Neural cell (in vitro differentiated cells): Measurements from ENCODE around the gene OGDH.

ENCODE experiments used
- EP300 ChIP-seq: fragments of 450-650 bp; conservative IDR thresholded peaks from 2 replicates; pipeline ENCODE4 v1.6.1; 2014; ENCODE audit warnings: antibody characterized with exemption, mild to moderate bottlenecking, moderate library complexity; ENCODE audit not compliant: poor library complexity, severe bottlenecking
- EZH2 ChIP-seq: fragments of 200-600, 300-800 bp; shearing (Covaris generic), sonication (generic); IDR thresholded peaks from 2 replicates; pipeline ENCODE4 v1.6.1; 2014; ENCODE audit warnings: antibody characterized with exemption, low read length, borderline replicate concordance, mild to moderate bottlenecking; ENCODE audit not compliant: insufficient read depth, poor library complexity, severe bottlenecking
- POLR2AphosphoS5 ChIP-seq: IDR thresholded peaks from 2 replicates; pipeline ENCODE4 v1.6.1; 2012
- RAD21 ChIP-seq: fragments of 450-650 bp; conservative IDR thresholded peaks from 2 replicates; pipeline ENCODE4 v1.6.1; 2014; ENCODE audit warnings: antibody characterized with exemption, mild to moderate bottlenecking, moderate library complexity
- SMC3 ChIP-seq: fragments of 450-650 bp; conservative IDR thresholded peaks from 2 replicates; pipeline ENCODE4 v1.6.1; 2014; ENCODE audit warnings: antibody characterized with exemption, mild to moderate bottlenecking, moderate library complexity; ENCODE audit not compliant: poor library complexity
- TAF1 ChIP-seq: IDR thresholded peaks from 2 replicates; pipeline ENCODE4 v1.6.1; 2012; ENCODE audit warnings: low read depth
- TF ChIP-seq, protein P1 (sequence below): fragments of 450-650 bp; IDR thresholded peaks from 2 replicates; pipeline ENCODE4 v1.5.1; 2014; ENCODE audit warnings: antibody characterized with exemption, mild to moderate bottlenecking, moderate library complexity; ENCODE audit not compliant: poor library complexity, severe bottlenecking
- TF ChIP-seq, protein P2 (sequence below): IDR thresholded peaks from 2 replicates; pipeline ENCODE4 v1.6.1; 2012; ENCODE audit warnings: borderline replicate concordance

GRCh38 chr7:44706788-44707557 is 100.5 kb downstream of the OGDH start:
- TF ChIP-seq EP300 = no peak
- TF ChIP-seq SMC3 = no peak
- TF ChIP-seq, protein P1, sequence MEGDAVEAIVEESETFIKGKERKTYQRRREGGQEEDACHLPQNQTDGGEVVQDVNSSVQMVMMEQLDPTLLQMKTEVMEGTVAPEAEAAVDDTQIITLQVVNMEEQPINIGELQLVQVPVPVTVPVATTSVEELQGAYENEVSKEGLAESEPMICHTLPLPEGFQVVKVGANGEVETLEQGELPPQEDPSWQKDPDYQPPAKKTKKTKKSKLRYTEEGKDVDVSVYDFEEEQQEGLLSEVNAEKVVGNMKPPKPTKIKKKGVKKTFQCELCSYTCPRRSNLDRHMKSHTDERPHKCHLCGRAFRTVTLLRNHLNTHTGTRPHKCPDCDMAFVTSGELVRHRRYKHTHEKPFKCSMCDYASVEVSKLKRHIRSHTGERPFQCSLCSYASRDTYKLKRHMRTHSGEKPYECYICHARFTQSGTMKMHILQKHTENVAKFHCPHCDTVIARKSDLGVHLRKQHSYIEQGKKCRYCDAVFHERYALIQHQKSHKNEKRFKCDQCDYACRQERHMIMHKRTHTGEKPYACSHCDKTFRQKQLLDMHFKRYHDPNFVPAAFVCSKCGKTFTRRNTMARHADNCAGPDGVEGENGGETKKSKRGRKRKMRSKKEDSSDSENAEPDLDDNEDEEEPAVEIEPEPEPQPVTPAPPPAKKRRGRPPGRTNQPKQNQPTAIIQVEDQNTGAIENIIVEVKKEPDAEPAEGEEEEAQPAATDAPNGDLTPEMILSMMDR = no peak
- no peak for TF ChIP-seq EZH2
- no peak for TF ChIP-seq RAD21
- TF ChIP-seq TAF1 = no peak
- TF ChIP-seq, protein P2, sequence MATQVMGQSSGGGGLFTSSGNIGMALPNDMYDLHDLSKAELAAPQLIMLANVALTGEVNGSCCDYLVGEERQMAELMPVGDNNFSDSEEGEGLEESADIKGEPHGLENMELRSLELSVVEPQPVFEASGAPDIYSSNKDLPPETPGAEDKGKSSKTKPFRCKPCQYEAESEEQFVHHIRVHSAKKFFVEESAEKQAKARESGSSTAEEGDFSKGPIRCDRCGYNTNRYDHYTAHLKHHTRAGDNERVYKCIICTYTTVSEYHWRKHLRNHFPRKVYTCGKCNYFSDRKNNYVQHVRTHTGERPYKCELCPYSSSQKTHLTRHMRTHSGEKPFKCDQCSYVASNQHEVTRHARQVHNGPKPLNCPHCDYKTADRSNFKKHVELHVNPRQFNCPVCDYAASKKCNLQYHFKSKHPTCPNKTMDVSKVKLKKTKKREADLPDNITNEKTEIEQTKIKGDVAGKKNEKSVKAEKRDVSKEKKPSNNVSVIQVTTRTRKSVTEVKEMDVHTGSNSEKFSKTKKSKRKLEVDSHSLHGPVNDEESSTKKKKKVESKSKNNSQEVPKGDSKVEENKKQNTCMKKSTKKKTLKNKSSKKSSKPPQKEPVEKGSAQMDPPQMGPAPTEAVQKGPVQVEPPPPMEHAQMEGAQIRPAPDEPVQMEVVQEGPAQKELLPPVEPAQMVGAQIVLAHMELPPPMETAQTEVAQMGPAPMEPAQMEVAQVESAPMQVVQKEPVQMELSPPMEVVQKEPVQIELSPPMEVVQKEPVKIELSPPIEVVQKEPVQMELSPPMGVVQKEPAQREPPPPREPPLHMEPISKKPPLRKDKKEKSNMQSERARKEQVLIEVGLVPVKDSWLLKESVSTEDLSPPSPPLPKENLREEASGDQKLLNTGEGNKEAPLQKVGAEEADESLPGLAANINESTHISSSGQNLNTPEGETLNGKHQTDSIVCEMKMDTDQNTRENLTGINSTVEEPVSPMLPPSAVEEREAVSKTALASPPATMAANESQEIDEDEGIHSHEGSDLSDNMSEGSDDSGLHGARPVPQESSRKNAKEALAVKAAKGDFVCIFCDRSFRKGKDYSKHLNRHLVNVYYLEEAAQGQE = no peak
- no peak for TF ChIP-seq POLR2AphosphoS5
